ENCODE data around the gene TPGS1.

DNA sequence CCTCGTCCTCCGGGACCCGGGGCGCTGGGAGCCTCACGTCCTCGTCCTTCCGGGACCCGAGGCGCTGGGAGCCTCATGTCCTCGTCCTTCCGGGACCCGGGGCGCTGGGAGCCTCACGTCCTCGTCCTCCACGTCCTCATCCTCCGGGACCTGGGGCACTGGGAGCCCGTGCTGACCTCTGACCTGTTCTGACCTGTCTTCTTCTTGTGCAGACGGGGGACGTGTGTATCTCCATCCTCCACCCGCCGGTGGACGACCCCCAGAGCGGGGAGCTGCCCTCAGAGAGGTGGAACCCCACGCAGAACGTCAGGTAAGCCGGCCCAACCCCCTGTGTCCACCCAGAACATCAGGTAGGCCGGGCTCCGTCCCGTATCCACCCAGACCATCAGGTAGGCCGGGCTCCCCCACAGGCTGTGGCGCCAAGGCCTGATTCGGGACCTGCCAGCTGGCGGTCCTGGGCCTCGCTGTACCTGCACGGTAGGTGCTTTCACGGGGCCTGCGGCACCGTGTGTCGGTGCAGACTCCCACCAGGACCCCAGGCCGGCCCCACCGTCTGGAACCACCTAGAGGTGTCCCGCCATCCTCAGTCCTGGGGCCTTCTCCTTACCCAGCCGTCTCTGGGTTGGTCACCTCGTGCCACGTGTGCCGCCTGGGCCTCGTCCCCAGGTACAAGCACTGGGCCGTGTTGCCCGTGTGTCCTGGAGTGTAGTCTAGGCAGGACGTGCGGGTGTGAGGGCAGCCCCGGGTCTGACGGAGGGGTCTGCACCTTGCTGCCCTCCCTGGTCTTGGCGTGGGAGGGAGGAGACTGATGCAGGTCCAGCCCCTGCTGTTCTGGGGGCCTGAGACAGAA lies 29.0 kb downstream of the TPGS1 start:
- TF ChIP-seq YY1 (IDR thresholded peaks at IDR 0.05; ENCODE audit: low read depth) (no peak), RAD21 (IDR thresholded peaks at IDR 0.05; ENCODE audit: low read depth) (no peak), CREB1 (IDR thresholded peaks at IDR 0.05; ENCODE audit: low read depth) (no peak), REST (IDR thresholded peaks at IDR 0.05; ENCODE audit: low read depth) (no peak), EP300 (IDR thresholded peaks at IDR 0.05; ENCODE audit: borderline replicate concordance) (no peak)
